Suppressor macrophage (primary cell): Measurements from ENCODE around the gene GCN1.

Experiments used
- DNase-seq, 4 experiments: peaks; one replicate each; pipeline ENCODE4 v3.0.0-alpha.2; 2020 to 2022

GCN1 gene

DNA sequence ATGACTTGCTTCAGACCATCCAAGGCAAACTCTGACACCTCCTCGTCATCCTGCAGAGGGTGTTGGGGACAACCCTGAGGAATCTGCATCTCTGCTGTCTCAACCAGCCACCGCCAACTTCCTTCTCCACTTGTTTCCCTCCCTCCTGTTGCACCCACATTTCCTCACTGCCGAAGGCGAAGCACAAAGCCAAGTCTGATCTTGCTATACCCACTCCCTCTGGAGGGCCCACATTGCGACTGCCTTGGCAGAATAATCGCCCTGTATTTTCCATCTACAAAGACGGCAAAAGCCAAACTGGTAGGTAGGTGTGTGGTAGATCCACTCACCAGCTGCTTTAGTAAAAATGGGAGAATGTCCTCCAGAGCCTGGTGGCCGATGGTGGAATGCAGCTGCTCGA lies 56.1 kb downstream of the GCN1 start:
- no peak for DNase-seq

DNA sequence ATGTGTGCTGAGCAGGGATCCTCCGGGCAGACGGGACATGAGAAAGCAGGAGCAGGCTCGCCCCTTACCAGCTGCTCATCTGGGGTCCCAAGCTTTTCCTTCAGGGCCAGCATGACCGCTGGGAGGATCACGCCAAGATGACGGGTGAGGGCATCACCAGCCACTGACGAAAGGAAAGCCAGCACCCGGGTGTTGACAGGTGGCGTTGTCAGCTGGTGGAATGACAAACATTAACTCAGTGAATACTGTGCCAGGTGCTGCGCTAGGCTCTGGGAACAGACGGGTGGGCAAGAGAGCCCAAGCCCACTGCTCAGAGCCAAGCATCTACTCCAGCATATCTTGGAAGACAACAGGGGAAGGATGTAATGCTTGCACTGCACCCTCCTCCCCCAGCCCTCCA lies 56.7 kb downstream of the GCN1 start:
- DNase-seq = no peak

DNA sequence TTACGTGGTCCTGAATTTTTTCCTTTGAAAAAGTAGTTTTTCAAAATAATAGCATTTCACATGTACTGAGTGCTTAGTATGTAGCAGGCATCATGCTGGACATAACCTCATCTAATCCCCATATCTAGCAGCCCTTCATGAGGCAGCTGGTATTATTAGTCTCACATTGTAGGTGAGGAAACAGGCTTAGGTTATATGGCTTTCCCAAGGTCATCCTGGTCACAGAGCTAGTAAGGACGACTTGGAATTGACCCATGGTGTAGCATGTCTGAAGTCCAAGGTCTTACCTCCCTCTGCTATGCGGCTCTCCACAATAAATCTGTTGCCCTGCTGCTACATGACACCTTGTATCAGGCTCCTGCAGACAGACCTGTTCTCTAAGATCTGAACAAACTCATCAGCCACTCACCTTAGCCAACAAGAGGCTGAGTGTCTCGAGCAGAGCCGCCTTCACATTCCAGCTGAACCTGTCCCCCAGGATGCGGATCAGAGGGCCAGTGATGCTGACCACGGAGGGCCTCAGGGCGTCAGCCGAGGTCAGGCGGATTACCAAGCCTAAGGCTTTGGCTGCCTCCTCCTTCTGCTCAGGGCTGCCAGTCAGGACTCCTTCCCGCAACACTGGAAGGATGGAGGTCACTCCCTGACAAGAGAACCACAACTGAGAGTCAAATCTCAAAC lies 58.3 kb downstream of the GCN1 start:
- DNase-seq = no peak

DNA sequence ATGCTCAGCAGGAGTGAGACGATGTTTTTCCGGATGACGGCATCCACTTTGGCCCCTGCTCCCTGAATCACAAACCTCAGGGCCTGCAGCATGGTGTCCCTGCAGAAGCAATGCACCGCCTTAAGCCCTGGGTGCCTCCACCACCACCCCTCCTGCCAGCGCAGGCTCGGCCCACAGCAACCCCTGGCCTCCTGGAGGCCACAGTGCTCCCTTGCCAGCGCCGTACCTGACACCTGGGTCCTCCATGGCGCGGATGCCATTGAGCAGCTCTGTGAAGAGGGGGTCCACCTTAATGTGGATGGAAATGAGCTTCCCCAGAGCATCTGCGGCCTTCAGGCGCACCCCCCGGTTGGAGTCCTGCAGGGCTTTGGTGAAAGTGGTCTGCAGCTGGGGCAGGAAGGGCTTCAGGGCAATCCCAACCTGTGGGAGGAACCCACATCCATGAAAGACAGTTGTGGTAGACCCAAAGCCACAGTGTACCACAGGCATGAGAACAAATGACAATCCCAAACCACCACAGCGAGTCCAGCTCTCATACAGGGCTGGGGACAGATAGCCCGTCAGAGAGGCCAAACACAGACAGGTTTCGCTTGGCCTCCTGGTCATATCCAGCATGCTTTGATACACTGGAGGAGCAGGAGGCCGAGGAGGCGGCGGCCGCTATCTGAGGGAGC lies 60.1 kb downstream of the GCN1 start:
- no peak for DNase-seq

DNA sequence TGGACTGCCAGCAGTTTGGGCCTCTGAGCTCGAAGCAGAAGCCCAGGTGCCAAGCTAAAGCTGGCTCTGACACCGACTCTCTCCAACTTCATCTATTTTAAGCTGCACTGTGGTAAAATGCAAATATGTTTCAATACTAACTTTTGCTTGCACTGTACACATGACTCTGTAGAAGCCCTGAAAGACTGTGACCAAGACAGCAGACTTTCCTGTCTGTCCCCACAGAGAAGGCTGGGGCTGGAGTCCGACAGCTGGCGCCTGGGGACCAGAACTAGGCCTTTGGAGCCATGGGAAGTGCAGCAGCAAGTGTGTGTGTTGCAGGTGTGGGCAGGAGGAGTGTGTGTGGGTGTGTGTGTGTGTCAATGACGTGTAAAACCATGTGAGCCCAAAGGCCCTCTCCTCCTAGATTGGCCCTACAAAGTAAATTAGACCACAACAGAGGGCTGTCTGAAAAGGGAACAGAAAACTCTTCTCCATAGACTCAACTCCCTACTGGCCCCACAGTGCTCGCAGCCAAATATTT lies 61.6 kb downstream of the GCN1 start:
- no peak for DNase-seq

DNA sequence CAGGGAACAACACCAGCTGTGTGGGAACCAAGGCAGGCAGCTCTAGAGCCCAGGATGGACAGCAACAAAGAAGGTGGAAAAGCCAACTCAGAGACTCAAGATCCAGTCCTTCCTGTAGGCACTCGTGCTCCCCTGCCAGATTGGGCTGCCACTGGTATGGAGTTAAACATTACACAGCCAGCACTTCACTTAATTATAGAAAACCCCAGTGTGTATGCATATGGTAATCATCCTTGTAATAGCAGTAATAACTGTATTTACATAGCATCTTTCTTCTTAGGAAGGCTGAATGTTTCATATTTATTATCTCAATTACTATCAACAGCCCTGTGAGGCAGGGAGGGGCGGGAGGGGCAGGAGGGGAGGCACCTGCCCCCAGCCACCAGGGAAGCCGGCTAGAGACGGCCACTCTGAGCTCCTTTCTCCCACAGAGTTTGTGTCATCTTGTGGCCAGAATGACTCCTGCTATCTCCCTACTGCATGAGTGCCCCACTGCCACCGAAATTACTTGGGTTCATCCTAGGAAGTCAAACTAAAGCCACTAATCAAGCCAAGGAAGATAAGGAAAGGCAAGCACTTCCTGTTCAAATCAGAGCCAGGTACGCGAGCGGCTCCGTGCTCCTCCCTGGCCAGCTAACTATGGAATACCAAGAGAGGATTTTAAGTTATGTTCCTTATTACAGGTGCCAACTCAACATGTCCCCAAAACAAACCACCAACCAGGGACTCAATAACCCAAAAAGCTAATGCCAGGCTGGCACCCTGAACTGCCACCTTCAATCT lies 62.3 kb downstream of the GCN1 start:
- no peak for DNase-seq

DNA sequence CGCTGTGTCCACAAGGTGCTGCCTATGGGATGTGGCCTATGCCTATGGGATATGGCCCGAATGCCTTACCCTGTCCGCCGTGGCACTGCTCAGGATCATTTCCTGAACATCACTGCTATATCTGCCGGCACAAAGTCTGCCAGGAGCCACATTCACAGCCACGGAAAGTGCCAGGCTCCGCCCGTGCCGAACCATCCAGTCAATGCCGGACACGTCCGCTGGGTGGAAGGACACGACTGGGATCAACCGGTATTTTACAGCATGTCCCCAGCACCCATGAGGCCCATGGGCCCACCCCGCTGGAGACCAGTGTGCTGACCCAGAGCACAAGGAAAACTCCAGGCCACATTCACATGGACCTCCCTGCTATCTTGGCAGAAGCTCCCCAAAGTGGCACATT lies 63.4 kb downstream of the GCN1 start:
- DNase-seq = no peak

DNA sequence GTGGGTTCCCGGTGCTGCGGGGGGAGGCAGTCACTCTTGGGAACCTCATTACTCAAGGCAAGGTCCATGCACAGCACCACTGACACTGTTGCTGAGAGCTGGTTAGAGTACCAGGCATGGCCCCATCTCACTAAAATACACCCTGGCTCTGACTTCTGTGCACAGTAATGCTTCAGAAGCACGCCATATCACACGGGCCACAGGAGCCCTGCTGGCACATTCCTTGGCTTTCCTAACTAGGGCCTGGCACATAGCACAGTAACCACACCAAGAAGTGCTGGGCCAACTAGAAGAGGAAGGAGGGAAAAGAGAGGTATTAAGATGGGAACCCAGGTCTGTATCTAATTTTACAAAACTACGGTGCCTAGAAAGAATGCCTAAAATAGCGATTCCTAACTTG lies 64.5 kb downstream of the GCN1 start:
- no peak for DNase-seq

DNA sequence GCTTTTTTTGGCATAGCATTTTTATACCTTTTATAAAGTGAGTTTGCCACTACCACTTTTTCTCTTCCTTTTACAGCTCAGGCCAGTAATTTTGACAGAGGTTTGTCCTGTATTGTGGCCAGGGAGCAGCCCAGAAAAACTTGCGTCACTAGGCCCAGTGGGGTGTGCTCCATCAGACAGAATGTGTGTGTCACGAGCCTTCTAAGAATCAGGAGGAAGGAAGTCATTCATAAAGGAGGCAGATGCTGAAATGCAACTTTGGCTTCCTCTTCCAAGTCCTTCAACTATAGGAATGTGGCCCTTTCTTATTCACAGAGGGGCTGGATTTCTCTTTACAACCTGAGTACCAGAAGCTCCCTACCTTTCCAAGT lies 67.9 kb downstream of the GCN1 start:
- DNase-seq = peak; percentile 91 to 96 (median 94)

DNA sequence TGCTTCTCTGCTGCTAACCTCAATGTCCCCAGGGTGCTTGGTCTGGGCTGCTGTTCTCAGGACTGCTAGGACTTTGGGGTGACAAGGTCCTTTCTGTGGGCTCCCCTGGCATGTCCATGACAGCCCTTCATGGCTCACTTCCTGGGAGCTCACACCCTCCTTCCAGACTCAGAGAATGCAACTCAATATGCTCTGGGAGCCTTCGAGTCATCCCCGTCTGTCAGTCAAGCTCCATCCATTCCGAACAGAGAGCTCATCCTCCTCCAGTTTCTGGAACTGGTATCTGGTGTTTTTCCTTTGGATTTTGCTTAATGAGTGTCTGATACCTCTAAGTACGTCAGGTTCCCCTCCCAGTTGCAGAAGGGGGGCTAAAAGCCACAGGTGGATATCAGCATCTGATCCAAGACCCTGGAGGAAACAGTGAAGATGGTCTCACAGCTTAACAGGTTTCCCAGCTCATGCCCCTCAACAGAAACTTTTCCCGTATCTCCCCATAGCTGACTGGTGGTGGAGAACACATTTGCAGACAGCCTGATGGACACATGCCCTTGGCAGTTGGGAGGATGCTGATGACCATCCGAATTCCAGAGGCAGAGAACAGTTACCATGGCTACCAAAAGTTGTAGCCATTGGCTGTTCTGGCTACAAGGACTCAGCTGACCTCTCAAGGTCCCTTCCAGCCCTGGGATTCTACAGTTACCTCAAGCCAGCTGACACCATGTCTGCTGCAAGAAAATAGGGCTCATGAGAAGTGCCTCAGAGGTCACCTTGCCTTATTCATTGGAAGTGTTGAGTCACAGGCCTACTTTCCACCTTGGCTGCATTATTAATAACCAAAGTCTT lies 68.5 kb downstream of the GCN1 start:
- peak in 1 of 4 experiments; percentile 77 for DNase-seq

DNA sequence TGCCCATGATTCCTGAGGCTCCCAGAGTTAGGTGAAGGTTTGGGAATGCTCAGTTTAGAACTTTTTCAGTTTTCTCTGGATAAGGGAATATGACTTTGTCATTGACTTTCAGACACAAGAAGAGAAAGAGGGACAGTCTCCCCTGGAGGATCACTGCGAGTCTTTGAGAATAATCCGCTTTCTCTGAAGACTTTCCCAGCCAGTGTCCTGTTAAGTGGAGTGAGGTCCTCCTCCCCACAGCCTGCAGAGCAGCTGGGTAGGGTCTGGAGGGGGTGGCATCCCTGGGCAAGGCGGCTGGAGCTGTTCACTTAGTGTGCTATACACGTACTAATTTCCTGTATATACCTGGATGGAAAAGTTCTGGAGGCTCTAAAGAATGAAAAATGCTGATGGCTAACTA lies 69.5 kb downstream of the GCN1 start:
- no peak for DNase-seq

DNA sequence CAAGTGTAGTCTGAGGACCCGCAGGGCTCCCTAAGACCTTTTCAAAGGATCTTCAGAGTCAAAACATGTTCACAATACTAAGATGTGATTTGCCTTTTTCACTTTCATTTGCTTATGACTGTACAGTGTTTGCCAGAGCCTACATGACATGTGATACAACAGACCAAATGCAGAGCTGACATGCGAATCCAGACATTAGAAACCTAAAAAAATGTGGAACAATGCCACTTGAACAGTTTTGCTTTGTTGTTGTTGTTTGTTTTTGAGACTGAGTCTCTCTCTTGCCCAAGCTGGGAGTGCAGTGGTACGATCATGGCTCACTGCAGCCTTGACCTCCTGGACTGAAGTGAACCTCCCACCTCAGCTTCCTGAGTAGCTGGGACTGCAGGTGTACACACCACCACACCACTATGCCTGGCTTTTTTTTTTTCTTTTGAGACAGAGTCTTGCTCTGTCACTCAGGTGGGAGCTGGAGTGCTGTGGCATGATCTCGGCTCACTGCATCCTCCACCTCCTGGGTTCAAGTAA lies 72.7 kb downstream of the GCN1 start:
- DNase-seq = peak in 1 of 4 experiments; percentile 49

DNA sequence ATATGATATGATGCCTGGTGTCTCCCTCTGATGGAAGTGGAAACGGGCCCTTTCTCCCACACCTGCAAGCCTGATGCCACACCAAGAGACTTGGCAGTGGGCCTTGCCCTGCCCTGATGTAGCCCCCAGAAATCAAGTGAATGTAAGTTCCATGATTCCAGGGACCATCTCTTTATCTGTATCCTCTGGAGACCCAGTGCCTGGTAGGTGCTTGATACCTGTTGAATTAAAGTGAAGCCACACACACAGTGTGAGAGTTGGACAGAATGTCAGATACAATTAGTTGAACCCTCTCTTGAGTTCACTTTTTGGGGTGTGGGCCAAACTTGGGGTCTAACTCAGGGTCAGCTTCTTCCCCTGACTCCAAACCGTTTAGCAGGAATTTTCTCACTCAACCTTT lies 73.2 kb downstream of the GCN1 start:
- no peak for DNase-seq

DNA sequence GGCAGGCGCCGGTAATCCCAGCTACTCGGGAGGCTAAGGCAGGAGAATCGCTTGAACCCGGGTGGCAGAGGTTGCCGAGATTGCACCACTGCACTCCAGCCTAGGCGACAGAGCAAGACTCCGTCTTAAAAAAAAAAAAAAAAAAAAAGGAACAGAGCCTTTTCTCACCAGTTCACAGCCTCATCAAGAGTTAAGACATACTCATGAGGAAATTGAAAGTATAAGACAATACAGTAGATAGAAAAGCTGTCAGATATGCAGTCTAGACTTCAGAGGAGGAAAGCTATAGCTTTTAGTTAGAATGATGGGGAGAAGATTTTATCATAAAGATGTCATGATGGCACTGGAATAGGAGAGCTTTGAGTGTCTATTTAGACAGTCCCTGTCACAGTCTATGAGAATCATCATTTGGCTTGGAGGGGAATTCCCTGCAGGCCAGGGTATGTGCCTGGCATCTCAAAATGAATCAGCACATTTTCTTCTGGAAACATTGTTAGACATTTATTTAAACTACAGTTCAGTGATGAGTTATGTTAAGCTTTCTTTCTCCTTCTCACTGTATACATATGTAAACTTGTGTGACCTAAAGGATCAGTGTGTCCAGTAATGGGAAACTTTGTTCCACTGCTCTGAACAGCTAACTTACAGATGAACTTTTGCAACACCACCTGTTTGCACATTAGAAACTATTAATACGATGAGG lies 75.1 kb downstream of the GCN1 start:
- peak; percentile 20 to 79 (median 66) for DNase-seq

DNA sequence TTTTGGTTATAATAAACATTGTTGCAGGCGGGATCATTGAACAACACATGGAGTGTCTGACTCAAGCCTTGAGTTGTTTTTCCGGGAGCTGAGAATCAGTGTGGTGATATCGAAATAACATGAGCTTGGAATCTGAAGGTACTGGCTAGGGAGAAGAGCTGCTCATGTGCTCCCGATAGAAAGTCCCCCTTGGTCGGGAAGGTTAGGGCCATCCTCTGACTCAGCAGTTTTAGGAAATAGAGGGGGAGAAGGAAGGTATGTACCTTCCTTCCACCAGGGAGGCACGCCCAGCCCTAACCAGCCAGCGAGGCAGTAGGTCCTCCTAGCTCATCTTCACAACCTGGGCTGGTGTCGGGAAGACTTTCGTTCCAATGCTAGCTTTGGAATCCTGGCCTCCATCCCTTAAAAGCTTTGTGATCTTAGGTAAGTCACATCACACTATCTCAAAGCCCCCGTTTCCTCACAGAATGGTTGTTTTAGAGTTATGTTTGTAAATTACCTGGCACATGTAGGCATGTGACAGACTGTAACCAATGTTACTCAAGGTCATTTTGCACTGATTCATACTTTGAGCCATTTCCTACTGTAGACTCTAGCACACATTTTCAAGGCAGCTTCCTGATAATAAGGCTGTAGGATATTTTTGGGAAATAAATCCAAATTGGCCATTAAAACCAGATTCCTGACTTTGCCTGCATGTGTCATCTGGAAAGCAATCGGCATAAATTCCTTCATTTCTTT lies 76.0 kb downstream of the GCN1 start:
- DNase-seq = peak in 3 of 4 experiments; percentile 24 to 48 (median 44)

DNA sequence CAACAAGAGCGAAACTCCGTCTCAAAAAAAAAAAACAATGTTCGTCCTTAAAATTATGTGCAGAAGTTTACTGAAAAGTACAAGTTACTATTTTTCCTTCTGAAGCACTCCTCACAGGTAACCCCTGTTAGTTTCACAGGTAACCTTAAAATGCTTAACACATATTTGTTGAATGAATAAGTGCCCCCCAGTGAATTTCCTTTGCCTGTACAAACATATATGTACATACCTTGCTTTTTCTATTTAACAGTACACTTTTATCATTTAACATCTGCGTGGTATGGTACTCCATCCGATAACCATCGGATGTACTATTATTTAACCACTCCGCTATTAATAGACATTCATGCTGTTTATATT lies 76.6 kb downstream of the GCN1 start:
- DNase-seq = no peak

DNA sequence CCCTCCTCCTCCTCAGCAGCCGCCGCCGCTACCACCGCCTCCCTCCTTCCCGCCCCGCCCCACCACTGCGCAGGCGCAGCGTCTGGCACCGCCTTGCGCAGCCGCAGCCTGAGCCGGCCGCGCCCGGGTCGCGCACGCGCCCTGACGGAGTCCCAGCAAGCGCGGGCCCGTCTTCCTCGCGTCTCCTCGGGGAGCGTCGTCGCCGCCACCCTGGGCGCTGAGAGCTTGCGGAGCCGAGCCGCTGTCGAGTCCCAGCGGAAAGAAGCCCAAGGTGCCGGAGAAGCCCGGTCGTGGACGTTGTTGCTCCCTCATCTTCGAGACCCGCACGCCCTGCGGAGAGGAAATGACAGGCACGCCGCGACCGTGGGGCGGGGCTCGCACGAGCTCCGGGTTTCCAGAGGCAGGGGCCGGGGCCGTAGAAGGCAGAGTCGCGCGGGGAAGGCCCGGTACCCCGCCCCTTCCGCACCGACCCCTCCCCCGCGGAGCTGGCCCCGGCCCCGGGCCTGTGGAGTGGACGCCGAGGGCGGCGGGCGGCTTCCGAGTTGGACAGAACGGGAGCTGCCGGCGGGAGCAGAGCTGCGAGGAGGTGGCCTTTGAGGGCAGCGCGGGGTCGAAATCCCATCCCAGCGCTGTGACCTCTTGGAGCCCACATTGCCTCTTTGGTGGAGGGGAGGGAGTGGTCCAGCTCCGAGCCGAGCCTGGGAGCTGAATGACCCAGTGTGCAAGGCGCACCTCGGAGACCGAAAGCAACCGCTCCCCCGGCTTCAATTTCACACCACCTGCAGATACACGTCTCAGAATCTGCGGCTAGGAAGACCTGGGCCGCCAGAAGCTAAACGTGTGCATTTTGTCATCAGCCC lies 77.5 kb downstream of the GCN1 start:
- peak; percentile 97 to 99 (median 98) for DNase-seq

DNA sequence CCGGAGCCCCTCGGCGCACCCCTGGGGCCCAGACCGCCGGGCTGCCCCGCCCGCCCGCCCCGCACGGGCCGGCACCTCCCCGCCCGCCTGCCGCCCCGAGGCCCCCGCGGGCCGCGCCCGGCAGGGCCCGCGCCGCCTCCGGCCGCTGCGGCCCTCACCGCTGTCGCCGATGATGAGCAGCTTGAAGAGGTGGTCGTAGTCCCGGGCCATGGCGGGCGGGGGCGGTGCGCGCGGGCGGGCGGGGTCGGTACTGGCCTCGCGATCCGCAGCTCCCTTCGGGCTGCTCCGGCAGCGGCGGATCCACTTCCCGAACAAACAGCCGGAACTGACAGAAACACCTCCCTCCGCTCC lies 78.1 kb downstream of the GCN1 start, which contains the start of gene RAB35:
Gene RAB35, minus strand, starts transcription at position 313 of the 351 bp plus-strand sequence. Its CDS starts 103 bp downstream, at position 210.
- DNase-seq = no peak

DNA sequence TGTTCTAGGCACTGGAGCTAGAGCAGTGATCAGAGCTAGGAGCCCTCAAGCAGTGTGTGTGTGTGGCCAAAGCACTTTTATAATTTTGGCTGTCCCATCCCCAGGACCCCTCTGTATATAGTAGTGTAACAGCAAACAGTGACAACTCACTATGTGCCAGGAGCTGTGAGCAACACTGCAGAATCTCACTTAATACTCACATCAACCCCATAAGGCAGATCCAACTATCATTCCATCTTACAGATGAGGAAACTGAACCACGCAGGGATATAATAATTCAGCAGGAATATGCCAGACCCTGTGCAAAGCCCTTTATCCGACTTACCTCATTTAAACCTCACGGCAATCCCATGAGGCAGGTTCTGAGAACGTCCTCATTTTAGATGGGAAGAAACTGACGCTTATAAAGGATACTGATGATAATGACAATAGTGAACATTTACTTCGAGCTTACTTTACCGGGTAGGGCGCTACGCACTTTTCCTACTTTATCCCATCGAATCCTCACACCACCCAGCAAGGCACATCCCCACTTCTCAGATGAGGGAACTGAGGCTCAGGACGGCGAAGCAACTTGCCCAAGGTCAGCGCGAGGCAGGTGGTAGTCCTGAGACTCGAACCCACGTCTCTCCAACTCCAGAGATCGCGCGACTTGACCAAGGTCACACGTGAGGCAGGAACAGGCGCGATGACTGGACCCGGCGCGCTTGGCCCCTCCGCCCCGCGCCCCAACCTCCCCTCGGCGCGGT lies 78.6 kb downstream of the GCN1 start:
- DNase-seq = peak; percentile 45 to 73 (median 60)
